OCI-LY3 (cell line): ENCODE data around the gene ZNF620.

Experiments used
- H2AFZ ChIP-seq: fragments of 200-600, 300-600 bp; shearing (Covaris generic); 2 replicates; pipeline ENCODE4 v1.6.0; 2014; ENCODE audit warnings: antibody characterized with exemption, low read depth, low read length
- H3K27ac ChIP-seq: fragments of 200-600, 300-600 bp; sonication (generic); 2 replicates; pipeline ENCODE4 v1.5.1; 2014; ENCODE audit warnings: mild to moderate bottlenecking, low read length, moderate library complexity, mixed read lengths
- H3K27me3 ChIP-seq: fragments of 200-600, 300-600 bp; sonication (generic); 2 replicates; pipeline ENCODE4 v1.6.1; 2014; ENCODE audit warnings: low read depth, low read length, mixed read lengths
- H3K36me3 ChIP-seq: fragments of 200-600, 300-600 bp; sonication (generic); replicated peaks from 2 replicates; pipeline ENCODE3; 2014; ENCODE audit warnings: low read depth, low read length, mixed read lengths
- H3K4me1 ChIP-seq: fragments of 300-600, 200-600 bp; sonication (generic); 2 replicates; pipeline ENCODE4 v1.6.1; 2014; ENCODE audit warnings: low read length, mixed read lengths
- H3K4me2 ChIP-seq: fragments of 200-600, 300-600 bp; sonication (generic); 2 replicates; pipeline ENCODE4 v1.6.1; 2014; ENCODE audit warnings: low read length, mixed read lengths
- H3K4me3 ChIP-seq: fragments of 300-600, 200-600 bp; sonication (generic); 2 replicates; pipeline ENCODE4 v1.5.1; 2014; ENCODE audit warnings: antibody characterized with exemption, mild to moderate bottlenecking, low read length, moderate library complexity
- H3K79me2 ChIP-seq: fragments of 300-600, 200-600 bp; shearing (Covaris generic); 2 replicates; pipeline ENCODE4 v1.6.1; 2014; ENCODE audit warnings: mild to moderate bottlenecking, low read length, mixed read lengths
- H3K9ac ChIP-seq: fragments of 300-600, 200-600 bp; shearing (Covaris generic); 2 replicates; pipeline ENCODE4 v1.6.0; 2014; ENCODE audit warnings: mild to moderate bottlenecking, low read length, moderate library complexity
- H3K9me3 ChIP-seq: fragments of 200-600, 300-600 bp; shearing (Covaris generic); 2 replicates; pipeline ENCODE4 v1.6.1; 2014; ENCODE audit warnings: low read length, mixed read lengths; ENCODE audit not compliant: insufficient read depth
- H4K20me1 ChIP-seq: fragments of 200-600, 300-600 bp; sonication (generic); 2 replicates; pipeline ENCODE4 v1.6.1; 2016; ENCODE audit warnings: low read length, mixed read lengths; ENCODE audit not compliant: insufficient read depth
- CTCF ChIP-seq: fragments of 200-600, 300-600 bp; sonication (generic); IDR thresholded peaks from 2 replicates; pipeline ENCODE4 v1.5.1; 2014; ENCODE audit warnings: antibody characterized with exemption, low read length, low read depth
- EZH2phosphoT487 ChIP-seq: fragments of 200-600 bp; shearing (Covaris generic); IDR thresholded peaks from 2 replicates; pipeline ENCODE4 v1.6.1; 2018; ENCODE audit warnings: antibody characterized with exemption, mixed run types, low read depth

The ZNF620 gene

GRCh38 chr3:40505599-40506462 lies at the start of gene ZNF620:
Gene ZNF620 (plus strand): TSS chr3:40506039. CDS start chr3:40506353, 314 bp downstream.
- Histone ChIP-seq H3K9me3 (no peaks in the 10 kb centered on the region), H3K79me2 (no peaks in the 10 kb centered on the region), H3K36me3 (no peaks in the 10 kb centered on the region), H3K4me2 (peak within 1 kb of the TSS; percentile 63), H3K27me3 (no peaks in the 10 kb centered on the region), H3K4me1 (peaks cover 10% of the 10 kb centered on the region; the same call in 1 of the 2 replicates), H3K4me3 (peak within 1 kb of the TSS; percentile 80), H3K9ac (peak within 1 kb of the TSS; percentile 44), H3K27ac (no peak within 1 kb of the TSS), H2AFZ (peak within 1 kb of the TSS; percentile 85), H4K20me1 (no peaks in the 10 kb centered on the region)
- TF ChIP-seq CTCF, result peak; percentile 34
- no peak for TF ChIP-seq EZH2phosphoT487

- peak overlapping the region; percentile 65 for H3K4me2 ChIP-seq
- peak overlapping the region; percentile 91 for H2AFZ ChIP-seq
- peaks cover 40% of the 10 kb centered on the region for H3K79me2 ChIP-seq
Observed at GRCh38 chr3:40456279-40456939, 49.4 kb upstream of the ZNF620 start.

GRCh38 chr3:40456940-40457823 lies 48.7 kb upstream of the ZNF620 start, which contains the start of gene RPL14:
Gene RPL14 (plus strand): TSS chr3:40457339. CDS start chr3:40457472, 133 bp downstream.
- Histone ChIP-seq H3K9me3 (no peaks in the 10 kb centered on the region), H3K9ac (peak within 1 kb of the TSS; percentile 97), H4K20me1 (peaks cover 19% of the 10 kb centered on the region), H3K4me1 (peaks cover 24% of the 10 kb centered on the region), H3K4me2 (peak within 1 kb of the TSS; percentile 90), H3K36me3 (peaks cover 38% of the 10 kb centered on the region), H3K4me3 (peak within 1 kb of the TSS; percentile 95), H3K79me2 (peaks cover 40% of the 10 kb centered on the region), H3K27me3 (no peaks in the 10 kb centered on the region), H2AFZ (peak within 1 kb of the TSS; percentile 91), H3K27ac (peak within 1 kb of the TSS; percentile 62)
- TF ChIP-seq EZH2phosphoT487, result no peak
- TF ChIP-seq CTCF, result no peak

More at GRCh38 chr3:40456279-40456939, 49.4 kb upstream of the ZNF620 start:
- peaks cover 27% of the 10 kb centered on the region for H3K4me1 ChIP-seq
- peaks cover 19% of the 10 kb centered on the region for H4K20me1 ChIP-seq
- H3K27ac ChIP-seq, result peak overlapping the region; percentile 62
- H3K9me3 ChIP-seq, result no peaks in the 10 kb centered on the region
- H3K4me3 ChIP-seq, result peak overlapping the region; percentile 95
- no peaks in the 10 kb centered on the region for H3K27me3 ChIP-seq
- H3K9ac ChIP-seq, result peak overlapping the region; percentile 97
- H3K36me3 ChIP-seq, result peaks cover 34% of the 10 kb centered on the region
- TF ChIP-seq EZH2phosphoT487, result no peak
- no peak for TF ChIP-seq CTCF
